PC-3 (cell line): ENCODE measurements around the gene FBXO5. TPM values are rescaled to one million over a fixed set of nuclear protein-coding genes. Genes with fewer than 3 reads are reported as not detected.
"Not testable (repeated sequence)": the region's sequence is repeated elsewhere in the genome, so short reads cannot be mapped to it uniquely, and the experiment has no call there.

Source experiments
- ATAC-seq: fragments of 200-7000 bp; cut with Tn5 transposase; 2 replicates; pipeline ENCODE4 v1.9.1; 2020; ENCODE audit warnings: mild to moderate bottlenecking, moderate library complexity
- BruUV-seq: library from RNA; stranded (reverse); fragments of 400-500 nt; replicated peaks from 2 replicates; lab custom pipeline; 2021; lab: Mats Ljungman, UMichigan
- CTCF ChIA-PET: fragments of 300-600 bp; sonication (Branson Sonifier 250); formaldehyde crosslinking; loops from one replicate; lab custom pipeline; 2022; ENCODE audit warnings: antibody characterized with exemption; lab: Charles Lee
- POLR2A ChIA-PET: fragments of 300-600 bp; sonication (Branson Sonifier 250); formaldehyde crosslinking; loops from one replicate; lab custom pipeline; 2022; ENCODE audit warnings: antibody characterized with exemption; ENCODE audit not compliant: unreplicated experiment; lab: Charles Lee
- DNase-seq: peaks from one replicate; pipeline ENCODE4 v3.0.0-alpha.2; 2015
- H2AFZ ChIP-seq: fragments of 300-600 bp; sonication (generic); 2 replicates; pipeline ENCODE4 v1.6.0; 2016; ENCODE audit warnings: antibody characterized with exemption, low read length
- H3F3A ChIP-seq: fragments of 300-600 bp; sonication (generic); one replicate; pipeline ENCODE4 v1.6.0; 2017; ENCODE audit warnings: antibody characterized with exemption, low read length, control low read depth, mild to moderate bottlenecking; ENCODE audit not compliant: unreplicated experiment
- H3K27ac ChIP-seq: fragments of 300-600 bp; sonication (generic); 2 replicates; pipeline ENCODE4 v1.5.1; 2016; ENCODE audit warnings: mild to moderate bottlenecking, low read length
- H3K27me3 ChIP-seq: fragments of 300-600 bp; sonication (generic); 2 replicates; pipeline ENCODE4 v1.6.1; 2016; ENCODE audit warnings: low read length, mixed read lengths
- H3K36me3 ChIP-seq: fragments of 300-600 bp; sonication (generic); 2 replicates; pipeline ENCODE4 v1.6.1; 2016; ENCODE audit warnings: low read depth, mixed run types, low read length, mixed read lengths
- H3K4me1 ChIP-seq: fragments of 300-600 bp; sonication (generic); 2 replicates; pipeline ENCODE4 v1.5.1; 2016; ENCODE audit warnings: low read length; ENCODE audit not compliant: insufficient read depth
- H3K4me2 ChIP-seq: fragments of 300-600 bp; sonication (generic); 2 replicates; pipeline ENCODE4 v1.6.0; 2016; ENCODE audit warnings: low read length
- H3K4me3 ChIP-seq: fragments of 300-600 bp; sonication (generic); 2 replicates; pipeline ENCODE4 v1.5.1; 2016; ENCODE audit warnings: mild to moderate bottlenecking, low read length, mixed read lengths
- H3K79me2 ChIP-seq: fragments of 300-600 bp; sonication (generic); 2 replicates; pipeline ENCODE4 v1.6.1; 2017; ENCODE audit warnings: low read length, mixed read lengths
- H3K9ac ChIP-seq: fragments of 300-600 bp; sonication (generic); 2 replicates; pipeline ENCODE4 v1.6.0; 2016; ENCODE audit warnings: mild to moderate bottlenecking, low read length
- H3K9me2 ChIP-seq: fragments of 300-600 bp; sonication (generic); replicated peaks from 2 replicates; pipeline ENCODE4 v1.6.1; 2016; ENCODE audit warnings: mixed run types, low read length, mixed read lengths
- H3K9me3 ChIP-seq: fragments of 300-600 bp; sonication (generic); 2 replicates; pipeline ENCODE4 v1.6.1; 2016; ENCODE audit warnings: low read length, mixed read lengths
- H4K20me1 ChIP-seq: fragments of 300-600 bp; sonication (generic); 2 replicates; pipeline ENCODE4 v1.6.1; 2016; ENCODE audit warnings: low read length, mixed read lengths
- EZH2 ChIP-seq: fragments of 300-600 bp; sonication (generic); IDR thresholded peaks from one replicate; pipeline ENCODE4 v1.6.1; 2017; ENCODE audit warnings: antibody characterized with exemption, mild to moderate bottlenecking, low read length; ENCODE audit not compliant: unreplicated experiment
- EZH2phosphoT487 ChIP-seq: fragments of 300-600 bp; sonication (generic); IDR thresholded peaks from 2 replicates; pipeline ENCODE4 v1.6.1; 2018; ENCODE audit warnings: mild to moderate bottlenecking, antibody characterized with exemption, low read length, borderline replicate concordance
- intact Hi-C: fragments of 100-400 bp; cut with micrococcal nuclease; formaldehyde crosslinking; loops from 2 replicates; pipeline ENCODE4 v1.9.0; 2023
- total RNA-seq: library from RNA; depleted of rRNA; stranded (reverse); fragments of >200 nt; gene quantifications from 2 replicates; pipeline ENCODE4 v1.2.3, GENCODE V29; 2014
- TF ChIP-seq, protein P1 (sequence below): fragments of 300-600 bp; sonication (generic); conservative IDR thresholded peaks from 2 replicates; pipeline ENCODE4 v1.5.1; 2017; ENCODE audit warnings: antibody characterized with exemption, low read depth, mild to moderate bottlenecking, low read length

Gene FBXO5
- total RNA-seq, 1 experiment from 2014 or later, result 16.8 TPM

DNA sequence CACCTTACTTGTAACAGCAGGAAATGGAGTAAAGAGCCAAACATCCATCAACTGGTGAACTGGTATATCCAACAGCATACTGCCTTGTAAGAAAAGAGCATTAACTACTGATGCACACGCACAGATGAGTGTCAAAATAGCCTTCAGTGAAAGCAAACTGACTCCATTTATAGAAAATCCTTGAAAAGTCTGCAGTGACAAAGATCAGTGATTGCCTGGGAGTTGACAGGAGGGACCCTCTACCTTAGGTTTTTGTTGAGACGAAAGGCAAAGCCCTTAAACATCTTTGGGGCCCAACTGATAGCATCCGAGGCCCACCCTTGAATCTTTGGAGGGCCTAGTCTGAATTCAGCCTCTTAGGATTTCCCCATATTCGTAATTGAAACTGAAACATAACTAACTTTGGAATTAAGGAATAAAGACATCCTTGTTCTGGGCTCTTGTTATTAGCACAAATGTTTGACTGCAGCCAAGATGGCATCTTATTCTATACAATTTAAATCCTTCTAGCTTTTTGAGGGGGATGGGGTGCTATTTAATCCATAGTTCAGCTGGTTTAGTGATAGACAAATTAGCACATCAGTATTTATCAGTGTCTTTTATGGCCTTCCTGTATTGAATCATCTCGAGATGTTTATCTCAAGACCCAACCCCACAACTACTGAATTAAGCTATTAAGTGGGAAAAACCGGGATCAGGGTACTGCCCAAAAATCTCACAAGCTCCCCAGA is 13.0 kb downstream of the FBXO5 start:
- H2AFZ ChIP-seq, result no peak overlapping the region
- no peak for DNase-seq
- H3K4me1 ChIP-seq, result no peaks in the 10 kb centered on the region
- ATAC-seq, result no peak
- TF ChIP-seq, protein P1, sequence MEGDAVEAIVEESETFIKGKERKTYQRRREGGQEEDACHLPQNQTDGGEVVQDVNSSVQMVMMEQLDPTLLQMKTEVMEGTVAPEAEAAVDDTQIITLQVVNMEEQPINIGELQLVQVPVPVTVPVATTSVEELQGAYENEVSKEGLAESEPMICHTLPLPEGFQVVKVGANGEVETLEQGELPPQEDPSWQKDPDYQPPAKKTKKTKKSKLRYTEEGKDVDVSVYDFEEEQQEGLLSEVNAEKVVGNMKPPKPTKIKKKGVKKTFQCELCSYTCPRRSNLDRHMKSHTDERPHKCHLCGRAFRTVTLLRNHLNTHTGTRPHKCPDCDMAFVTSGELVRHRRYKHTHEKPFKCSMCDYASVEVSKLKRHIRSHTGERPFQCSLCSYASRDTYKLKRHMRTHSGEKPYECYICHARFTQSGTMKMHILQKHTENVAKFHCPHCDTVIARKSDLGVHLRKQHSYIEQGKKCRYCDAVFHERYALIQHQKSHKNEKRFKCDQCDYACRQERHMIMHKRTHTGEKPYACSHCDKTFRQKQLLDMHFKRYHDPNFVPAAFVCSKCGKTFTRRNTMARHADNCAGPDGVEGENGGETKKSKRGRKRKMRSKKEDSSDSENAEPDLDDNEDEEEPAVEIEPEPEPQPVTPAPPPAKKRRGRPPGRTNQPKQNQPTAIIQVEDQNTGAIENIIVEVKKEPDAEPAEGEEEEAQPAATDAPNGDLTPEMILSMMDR, result no peak
- TF ChIP-seq EZH2phosphoT487 (no peak), EZH2 (no peak)
- no peak overlapping the region for H3K9ac ChIP-seq
- H4K20me1 ChIP-seq, result peaks cover 17% of the 10 kb centered on the region; the same call in 1 of the 2 replicates
- POLR2A ChIA-PET, result no interaction called here
- H3K27me3 ChIP-seq, result no peaks in the 10 kb centered on the region
- H3K9me2 ChIP-seq, result no peaks in the 10 kb centered on the region
- H3K4me2 ChIP-seq, result no peak overlapping the region
- H3F3A ChIP-seq, result no peaks in the 10 kb centered on the region
- BruUV-seq, result no TSS peak
- H3K9me3 ChIP-seq, result no peaks in the 10 kb centered on the region
- H3K79me2 ChIP-seq, result peaks cover 18% of the 10 kb centered on the region
- intact Hi-C loops, result no loop called here
- peaks cover 36% of the 10 kb centered on the region for H3K36me3 ChIP-seq
- CTCF ChIA-PET, result no interaction called here
- H3K4me3 ChIP-seq, result no peak overlapping the region
- no peak overlapping the region for H3K27ac ChIP-seq

DNA sequence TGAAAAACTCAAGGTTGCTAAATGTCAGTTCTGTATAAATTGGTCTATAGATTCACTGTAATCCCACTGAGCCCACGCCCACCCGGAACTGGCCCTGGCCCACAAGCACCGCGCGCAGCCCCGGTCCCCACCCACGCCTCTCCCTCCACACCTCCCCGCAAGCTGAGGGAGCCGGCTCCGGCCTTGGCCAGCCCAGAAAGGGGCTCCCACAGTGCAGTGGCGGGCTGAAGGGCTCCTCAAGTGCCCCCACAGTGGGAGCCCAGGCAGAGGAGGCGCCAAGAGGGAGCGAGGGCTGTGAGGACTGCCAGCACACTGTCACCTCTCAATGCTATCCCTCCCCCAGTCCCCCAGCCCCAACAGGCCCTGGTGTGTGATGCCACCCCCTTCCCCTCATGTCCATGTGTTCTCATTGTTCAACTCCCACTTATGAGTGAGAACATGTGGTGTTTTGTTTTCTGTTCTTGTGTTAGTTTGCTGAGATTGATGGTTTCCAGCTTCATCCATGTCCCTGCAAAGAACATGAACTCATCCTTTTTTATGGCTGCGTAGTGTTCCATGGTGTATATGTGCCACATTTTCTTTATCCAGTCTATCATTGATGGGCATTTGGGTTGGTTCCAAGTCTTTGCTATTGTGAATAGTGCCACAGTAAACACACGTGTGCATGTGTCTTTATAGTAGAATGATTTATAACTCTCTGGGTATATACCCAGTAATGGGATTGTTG is 16.5 kb downstream of the FBXO5 start:
- H3K9ac ChIP-seq, BruUV-seq, H3K4me1 ChIP-seq, H3K79me2 ChIP-seq, H3K4me3 ChIP-seq, intact Hi-C loops, H3K27ac ChIP-seq, DNase-seq, H3K36me3 ChIP-seq, ATAC-seq, H4K20me1 ChIP-seq, H3F3A ChIP-seq, POLR2A ChIA-PET, CTCF ChIA-PET, H3K4me2 ChIP-seq, H3K27me3 ChIP-seq, H3K9me3 ChIP-seq, H2AFZ ChIP-seq, H3K9me2 ChIP-seq: not testable (repeated sequence)

DNA sequence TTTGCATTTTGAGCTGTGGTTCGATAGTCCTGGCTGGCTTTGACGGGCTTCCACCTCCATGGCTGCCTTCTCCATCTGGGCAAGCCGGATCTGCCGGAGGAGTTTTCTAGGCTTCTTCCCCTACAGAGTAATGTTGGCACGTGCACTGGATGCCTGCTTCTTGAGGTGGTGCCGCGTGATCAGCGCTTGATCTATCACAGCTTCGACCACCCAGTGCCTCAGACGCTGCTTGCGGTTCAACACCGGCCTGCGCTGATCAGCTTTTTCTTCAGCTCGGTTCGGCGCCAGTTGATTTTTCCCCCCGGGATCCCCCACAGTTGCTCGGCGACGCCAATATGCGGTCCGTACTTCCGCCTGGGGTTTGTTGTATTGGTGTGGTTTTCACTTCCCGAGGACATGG is 23.5 kb downstream of the FBXO5 start:
- no peak overlapping the region for H2AFZ ChIP-seq
- no peak overlapping the region for H3K4me3 ChIP-seq
- H3K9me3 ChIP-seq, result no peaks in the 10 kb centered on the region
- no peak overlapping the region for H3K9ac ChIP-seq
- ChIA-PET CTCF (no interaction called here), POLR2A (no interaction called here)
- H3K4me1 ChIP-seq, result no peaks in the 10 kb centered on the region
- intact Hi-C loops, result no loop called here
- ATAC-seq, result no peak
- TF ChIP-seq EZH2 (no peak), EZH2phosphoT487 (no peak)
- TF ChIP-seq, protein P1, result no peak
- no TSS peak for BruUV-seq
- no peaks in the 10 kb centered on the region for H3K36me3 ChIP-seq
- H3K27me3 ChIP-seq, result no peaks in the 10 kb centered on the region
- DNase-seq, result no peak
- no peaks in the 10 kb centered on the region for H3K79me2 ChIP-seq
- H3F3A ChIP-seq, result no peaks in the 10 kb centered on the region
- H3K27ac ChIP-seq, result no peak overlapping the region
- H3K9me2 ChIP-seq, result no peaks in the 10 kb centered on the region
- H3K4me2 ChIP-seq, result no peak overlapping the region
- no peaks in the 10 kb centered on the region for H4K20me1 ChIP-seq
